Prostate gland (tissue), 2 donors: Measurements from ENCODE around the gene TMEM135.

Experiments used
- POLR2AphosphoS5 ChIP-seq: sonication (generic); formaldehyde crosslinking; IDR thresholded peaks from one replicate; pipeline ENCODE4 v1.6.1; 2017; ENCODE audit warnings: antibody characterized with exemption
- TF ChIP-seq, protein P1 (sequence below), 4 experiments: fragments of 200-600 bp in 2 of 4; fragments of 450-650 bp in 2 of 4; sonication (generic) in 2 of 4; IDR thresholded peaks; 1 replicate in 3 of 4; 2 replicates in 1 of 4; pipeline ENCODE4 v1.5.1; 2016 to 2019; ENCODE audit warnings: antibody characterized with exemption in 4 of 4, mild to moderate bottlenecking in 2 of 4, moderate library complexity in 2 of 4

DNA sequence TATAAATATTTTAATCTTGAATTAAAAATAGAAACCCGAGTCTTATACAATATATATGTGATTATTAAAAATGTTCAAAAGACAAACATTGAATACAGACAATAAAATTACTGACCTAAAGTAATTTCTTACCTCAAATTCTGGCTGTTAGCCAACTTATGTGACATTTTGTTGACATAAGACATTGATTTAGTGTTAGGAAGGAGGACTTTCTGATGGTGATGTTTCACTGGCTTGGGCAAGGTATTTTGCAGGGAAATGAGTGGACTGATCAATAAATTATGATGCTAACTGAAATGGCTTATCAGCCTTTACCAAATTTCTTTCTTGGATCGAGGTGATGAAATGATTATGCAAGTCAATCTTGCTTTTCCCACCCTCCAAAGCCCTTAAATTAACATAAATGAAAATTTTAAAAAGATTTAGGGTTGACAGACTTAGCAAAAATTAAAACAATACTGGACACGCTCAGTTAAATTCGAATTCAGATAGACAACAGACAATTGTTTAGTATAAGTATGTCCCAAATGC, 49.3 kb upstream of the TMEM135 start:
- TF ChIP-seq, protein P1, sequence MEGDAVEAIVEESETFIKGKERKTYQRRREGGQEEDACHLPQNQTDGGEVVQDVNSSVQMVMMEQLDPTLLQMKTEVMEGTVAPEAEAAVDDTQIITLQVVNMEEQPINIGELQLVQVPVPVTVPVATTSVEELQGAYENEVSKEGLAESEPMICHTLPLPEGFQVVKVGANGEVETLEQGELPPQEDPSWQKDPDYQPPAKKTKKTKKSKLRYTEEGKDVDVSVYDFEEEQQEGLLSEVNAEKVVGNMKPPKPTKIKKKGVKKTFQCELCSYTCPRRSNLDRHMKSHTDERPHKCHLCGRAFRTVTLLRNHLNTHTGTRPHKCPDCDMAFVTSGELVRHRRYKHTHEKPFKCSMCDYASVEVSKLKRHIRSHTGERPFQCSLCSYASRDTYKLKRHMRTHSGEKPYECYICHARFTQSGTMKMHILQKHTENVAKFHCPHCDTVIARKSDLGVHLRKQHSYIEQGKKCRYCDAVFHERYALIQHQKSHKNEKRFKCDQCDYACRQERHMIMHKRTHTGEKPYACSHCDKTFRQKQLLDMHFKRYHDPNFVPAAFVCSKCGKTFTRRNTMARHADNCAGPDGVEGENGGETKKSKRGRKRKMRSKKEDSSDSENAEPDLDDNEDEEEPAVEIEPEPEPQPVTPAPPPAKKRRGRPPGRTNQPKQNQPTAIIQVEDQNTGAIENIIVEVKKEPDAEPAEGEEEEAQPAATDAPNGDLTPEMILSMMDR (IDR thresholded peaks at IDR 0.05) = no peak
- TF ChIP-seq POLR2AphosphoS5 = no peak
